Measurements from ENCODE around the gene LINC00305. TPM values are rescaled to one million over a fixed set of nuclear protein-coding genes. Genes with fewer than 3 reads are reported as not detected.

Gene LINC00305
- total and polyA plus RNA-seq, 2 of the 8 experiments (the other 6 are each of a cell fraction or from before 2014, with no cell fraction given) = not detected

DNA sequence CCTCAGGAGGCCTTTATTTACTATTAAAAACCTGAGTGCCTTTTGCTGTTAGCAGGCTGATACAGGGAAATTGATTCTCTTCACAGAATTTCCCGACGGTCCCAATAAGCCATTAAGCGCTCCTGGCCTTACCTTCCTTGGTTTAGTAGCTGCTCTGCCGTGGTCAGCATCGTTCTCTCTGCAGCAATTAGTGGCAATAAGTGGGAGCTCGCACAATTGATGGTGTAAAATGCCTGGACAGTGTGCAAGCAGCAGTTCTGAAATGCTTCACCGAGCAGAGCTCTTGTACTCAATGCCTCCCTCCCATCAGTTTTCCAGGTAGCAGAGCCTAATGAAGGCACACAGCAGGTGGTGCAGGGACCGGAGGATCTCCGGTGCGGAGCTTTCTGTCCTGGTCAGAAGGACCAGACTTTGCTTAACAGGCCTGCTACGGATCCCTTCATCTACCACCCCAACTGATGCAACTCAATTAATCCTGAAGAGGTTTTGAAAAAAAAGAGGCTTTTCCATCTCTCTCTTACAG is 1.1 kb upstream of the LINC00305 start:
- no peak overlapping the region for H3K4me3 ChIP-seq (ENCODE audit: extremely low read depth in 1 of 4, insufficient read depth in 2 of 4, low read depth in 3 of 4, low read length in 4 of 4)
- no peak overlapping the region for H2BK20ac ChIP-seq (ENCODE audit: low read length)
- H3K4me2 ChIP-seq (ENCODE audit: insufficient read depth in 1 of 2, low read depth in 2 of 2, low read length in 2 of 2) = no peak overlapping the region
- H3K56ac ChIP-seq (replicated peaks; ENCODE audit: insufficient read length, low read depth, low read length) = no peak overlapping the region
- no peaks in the 10 kb centered on the region for H3K27me3 ChIP-seq (replicated peaks in 1 of 4; ENCODE audit: control insufficient read depth in 3 of 4, extremely low read depth in 1 of 4, insufficient read depth in 3 of 4, low read length in 3 of 4)
- H3K14ac ChIP-seq (ENCODE audit: insufficient read length) = no peak overlapping the region
- H3K79me1 ChIP-seq (ENCODE audit: low read depth, low read length) = no peaks in the 10 kb centered on the region
- no peaks in the 10 kb centered on the region for H3K23me2 ChIP-seq (ENCODE audit: low read depth, low read length)
- H2AFZ ChIP-seq (ENCODE audit: low read length) = no peak overlapping the region
- no peak overlapping the region for H4K91ac ChIP-seq (replicated peaks; ENCODE audit: insufficient read length, low read length)
- no peak overlapping the region for H3K9ac ChIP-seq (replicated peaks in 1 of 4; ENCODE audit: extremely low read depth in 1 of 4, low read depth in 3 of 4, low read length in 3 of 4)
- H3K23ac ChIP-seq (ENCODE audit: insufficient read length) = no peak overlapping the region
- H2AK5ac ChIP-seq (ENCODE audit: low read depth, low read length) = no peak overlapping the region
- CTCF ChIA-PET (ENCODE audit: partially characterized antibody) = interaction anchor here (0.7 to 1.4 kb wide), 4 partner anchors 11 to 53 kb away, joined by 3 to 4 read pairs (median 3); no protein-coding TSS in a partner anchor
- no peak overlapping the region for H2BK5ac ChIP-seq (ENCODE audit: low read depth, low read length)
- H3K9me3 ChIP-seq (ENCODE audit: insufficient read depth in 2 of 2, low read depth in 1 of 2, low read length in 1 of 2) = no peaks in the 10 kb centered on the region
- no peak overlapping the region for H3K4ac ChIP-seq (replicated peaks; ENCODE audit: insufficient read length, low read depth, low read length)
- no peak overlapping the region for H3K18ac ChIP-seq (ENCODE audit: extremely low read depth, low read length)
- no peak overlapping the region for H2BK15ac ChIP-seq (ENCODE audit: low read length)
- POLR2A ChIA-PET (ENCODE audit: partially characterized antibody) = no interaction called here
- H3K36me3 ChIP-seq (ENCODE audit: control insufficient read depth in 2 of 4, insufficient read depth in 4 of 4, low read length in 3 of 4) = no peaks in the 10 kb centered on the region
- no peak overlapping the region for H4K8ac ChIP-seq (ENCODE audit: extremely low read depth, insufficient read depth, low read length)
- no peak overlapping the region for H3K27ac ChIP-seq (ENCODE audit: low read depth, low read length)
- 90% methylated on average over 11 of the region's 11 CpGs; no CpG with 5 or more reads in 1 of the 2 experiments for WGBS, 2 experiments (ENCODE audit: extremely low coverage in 1 of 2, insufficient coverage in 1 of 2, insufficient read length in 1 of 2, insufficient replicate concordance in 2 of 2, low coverage in 1 of 2, low lambda C conversion rate in 2 of 2, missing lambda C conversion rate in 1 of 2)
- no peak for DNase-seq (ENCODE audit: low read depth in 1 of 2, low spot score in 2 of 2)
- no peak overlapping the region for H4K5ac ChIP-seq (ENCODE audit: insufficient read length, low read depth, low read length)
- FAIRE-seq = no peak
- no peak overlapping the region for H2BK12ac ChIP-seq (ENCODE audit: low read depth, low read length)
- no peaks in the 10 kb centered on the region for H3K79me2 ChIP-seq (ENCODE audit: control insufficient read depth in 1 of 2, insufficient read depth in 2 of 2, low read length in 2 of 2)
- no peak overlapping the region for H2BK120ac ChIP-seq (replicated peaks; ENCODE audit: low read depth, low read length)
- 0 out of 7 replicates have a peak, but pooled peaks cover 0 to 2% (median 0%) of the 10 kb centered on the region in 4 experiments for H3K4me1 ChIP-seq (replicated peaks in 1 of 4; ENCODE audit: control insufficient read depth in 3 of 4, insufficient read depth in 4 of 4, low read length in 3 of 4)
- TF ChIP-seq, protein P1, sequence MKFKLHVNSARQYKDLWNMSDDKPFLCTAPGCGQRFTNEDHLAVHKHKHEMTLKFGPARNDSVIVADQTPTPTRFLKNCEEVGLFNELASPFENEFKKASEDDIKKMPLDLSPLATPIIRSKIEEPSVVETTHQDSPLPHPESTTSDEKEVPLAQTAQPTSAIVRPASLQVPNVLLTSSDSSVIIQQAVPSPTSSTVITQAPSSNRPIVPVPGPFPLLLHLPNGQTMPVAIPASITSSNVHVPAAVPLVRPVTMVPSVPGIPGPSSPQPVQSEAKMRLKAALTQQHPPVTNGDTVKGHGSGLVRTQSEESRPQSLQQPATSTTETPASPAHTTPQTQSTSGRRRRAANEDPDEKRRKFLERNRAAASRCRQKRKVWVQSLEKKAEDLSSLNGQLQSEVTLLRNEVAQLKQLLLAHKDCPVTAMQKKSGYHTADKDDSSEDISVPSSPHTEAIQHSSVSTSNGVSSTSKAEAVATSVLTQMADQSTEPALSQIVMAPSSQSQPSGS (IDR thresholded peaks at IDR 0.05; ENCODE audit: low read length) = no peak
- no peak for TF ChIP-seq POLR2A (IDR thresholded peaks at IDR 0.05; ENCODE audit: control extremely low read depth in 1 of 2, low read depth in 2 of 2, low read length in 2 of 2)
- TF ChIP-seq EZH2 (IDR thresholded peaks at IDR 0.05; ENCODE audit: low read depth, low read length, severe bottlenecking) = no peak
- no peak for TF ChIP-seq CEBPB (IDR thresholded peaks at IDR 0.05; ENCODE audit: low read depth, low read length)
- no peak for TF ChIP-seq GABPA (IDR thresholded peaks at IDR 0.05; ENCODE audit: borderline replicate concordance, insufficient read depth, low read length)
- H4K20me1 ChIP-seq (replicated peaks in 1 of 2; ENCODE audit: control insufficient read depth in 1 of 2, insufficient read depth in 2 of 2, low read length in 2 of 2) = no peaks in the 10 kb centered on the region
